Measurements from ENCODE around the gene ZNF536.

GRCh38 chr19:30539315-30539714 lies 167.1 kb downstream of the ZNF536 start:
- TF ChIP-seq CTCF (IDR thresholded peaks at IDR 0.05): no peak
- no peak for TF ChIP-seq EP300 (IDR thresholded peaks at IDR 0.05)
